ENCODE data around the gene DOCK6.
"Not testable (repeated sequence)": the region's sequence is repeated elsewhere in the genome, so short reads cannot be mapped to it uniquely, and the experiment has no call there.

DOCK6 gene

GRCh38 chr19:11194173-11194572, 68.2 kb downstream of the DOCK6 start:
- no peak for DNase-seq

- DNase-seq, result no peak
Measured at GRCh38 chr19:11192957-11193939, 69.1 kb downstream of the DOCK6 start.

GRCh38 chr19:11191934-11192333, 70.4 kb downstream of the DOCK6 start:
- DNase-seq, result no peak

GRCh38 chr19:11191273-11191755, 71.0 kb downstream of the DOCK6 start:
- peak in 1 of 2 donors; percentile 7 for DNase-seq

GRCh38 chr19:11190501-11190900, 71.8 kb downstream of the DOCK6 start:
- DNase-seq, result no peak

GRCh38 chr19:11187441-11187840, 74.9 kb downstream of the DOCK6 start:
- DNase-seq, result no peak

GRCh38 chr19:11182994-11183393, 79.3 kb downstream of the DOCK6 start:
- DNase-seq, result no peak

- no peak for DNase-seq
Measured at GRCh38 chr19:11181488-11181887, 80.8 kb downstream of the DOCK6 start.

GRCh38 chr19:11180975-11181374, 81.3 kb downstream of the DOCK6 start:
- DNase-seq, result not testable (repeated sequence)

GRCh38 chr19:11180346-11180745, 82.0 kb downstream of the DOCK6 start:
- no peak for DNase-seq

- DNase-seq, result no peak
Measured at GRCh38 chr19:11179716-11180297, 82.5 kb downstream of the DOCK6 start.

GRCh38 chr19:11179145-11179465, 83.2 kb downstream of the DOCK6 start:
- not testable (repeated sequence) for DNase-seq

GRCh38 chr19:11177592-11177991, 84.7 kb downstream of the DOCK6 start:
- no peak for DNase-seq

- no peak for DNase-seq
Measured at GRCh38 chr19:11176466-11177193, 85.7 kb downstream of the DOCK6 start.

- no peak for DNase-seq
Measured at GRCh38 chr19:11175920-11176319, 86.4 kb downstream of the DOCK6 start.

- DNase-seq, result no peak
Measured at GRCh38 chr19:11174336-11174735, 88.0 kb downstream of the DOCK6 start.

GRCh38 chr19:11173516-11174155, 88.7 kb downstream of the DOCK6 start:
- no peak for DNase-seq

- no peak for DNase-seq
Measured at GRCh38 chr19:11172576-11172975, 89.7 kb downstream of the DOCK6 start.

GRCh38 chr19:11171144-11171543, 91.2 kb downstream of the DOCK6 start:
- DNase-seq, result no peak

GRCh38 chr19:11169896-11170678, 92.2 kb downstream of the DOCK6 start:
- DNase-seq, result no peak

- DNase-seq, result no peak
Measured at GRCh38 chr19:11168568-11168967, 93.8 kb downstream of the DOCK6 start.

Measured in stimulated activated CD4-positive, alpha-beta T cell treated with anti-CD3 and anti-CD28 coated beads, Interleukin-2, amount 100 ng/mL, for 48 hours (primary cell).